HCT116 (cell line): Measurements from ENCODE around the gene MEGF6. TPM values are rescaled to one million over a fixed set of nuclear protein-coding genes. Genes with fewer than 3 reads are reported as not detected.

Experiments
- ATAC-seq: fragments of 200-7000 bp; cut with Tn5 transposase; 2 replicates; pipeline ENCODE4 v1.9.1; 2020; ENCODE audit warnings: mild to moderate bottlenecking, moderate library complexity
- BruUV-seq: library from RNA; stranded (reverse); fragments of 400-500 nt; replicated peaks from 2 replicates; lab custom pipeline; 2021; lab: Mats Ljungman, UMichigan
- CTCF ChIA-PET: fragments of 300-600 bp; sonication (Branson Sonifier 250); formaldehyde crosslinking; loops from one replicate; lab custom pipeline; 2021; ENCODE audit warnings: antibody characterized with exemption; lab: Charles Lee
- POLR2A ChIA-PET: fragments of 300-600, 350-600 bp; sonication (Branson Sonifier 250); formaldehyde crosslinking; loops from one replicate; lab custom pipeline; 2021; ENCODE audit warnings: antibody characterized with exemption; lab: Charles Lee
- RAD21 ChIA-PET, 2 experiments: fragments of 300-600 bp; sonication (Branson Sonifier 250); formaldehyde crosslinking; loops; one replicate each; lab custom pipeline; 2023; ENCODE audit warnings: low total read pairs in 2 of 2; ENCODE audit not compliant: uncharacterized antibody in 2 of 2, unreplicated experiment in 2 of 2, low non-redundant PET in 1 of 2; lab: Charles Lee
- DNase-seq: peaks from one replicate; pipeline ENCODE4 v3.0.0-alpha.2; 2010; ENCODE audit warnings: low read depth, low spot score
- H2AFZ ChIP-seq: fragments of 200-600 bp; shearing (Covaris generic), sonication (generic); 2 replicates; pipeline ENCODE4 v1.6.1; 2017; ENCODE audit warnings: low read depth, mixed run types, mixed read lengths, antibody characterized with exemption, low read length; ENCODE audit not compliant: poor library complexity, severe bottlenecking
- H3K27ac ChIP-seq: 2 replicates; pipeline ENCODE4 v1.5.1; 2012; ENCODE audit warnings: low read depth, low read length
- H3K27me3 ChIP-seq: fragments of 200-600 bp; sonication (generic); 2 replicates; pipeline ENCODE4 v1.6.1; 2016; ENCODE audit warnings: mixed run types, low read length, mixed read lengths; ENCODE audit not compliant: insufficient read depth
- H3K36me3 ChIP-seq, 2 experiments: fragments of 200-500 bp in 1 of 2; fragments of 200-600 bp in 1 of 2; sonication (Bioruptor generic) in 1 of 2; sonication (generic) in 1 of 2; 2 replicates each; pipeline versions ENCODE4 v1.5.1 to v1.6.1; 2014 to 2016; ENCODE audit warnings: low read length in 2 of 2, inconsistent platforms in 1 of 2, mixed read lengths in 1 of 2, mixed run types in 1 of 2; ENCODE audit not compliant: insufficient read depth in 2 of 2, control insufficient read depth in 1 of 2
- H3K4me1 ChIP-seq, 2 experiments: fragments of 200-600 bp in 1 of 2; sonication (generic) in 1 of 2; 2 replicates each; pipeline versions ENCODE4 v1.5.1 to v1.6.1; 2012 to 2017; ENCODE audit warnings: low read length in 2 of 2, inconsistent platforms in 1 of 2, mild to moderate bottlenecking in 1 of 2, mixed read lengths in 1 of 2, mixed run types in 1 of 2, moderate library complexity in 1 of 2; ENCODE audit not compliant: insufficient read depth in 2 of 2, control insufficient read depth in 1 of 2
- H3K4me2 ChIP-seq: fragments of 200-600 bp; sonication (generic); 2 replicates; pipeline ENCODE4 v1.6.1; 2017; ENCODE audit warnings: mixed run types, low read length, mixed read lengths
- H3K4me3 ChIP-seq, 2 experiments: fragments of 200-600 bp in 1 of 2; sonication (generic) in 1 of 2; replicated peaks in 1 of 2; 2 replicates each; pipeline ENCODE4 v1.5.1; 2011 to 2016; ENCODE audit warnings: low read length in 2 of 2, control low read depth in 1 of 2, low read depth in 1 of 2, mild to moderate bottlenecking in 1 of 2, mixed read lengths in 1 of 2, mixed run types in 1 of 2
- H3K79me2 ChIP-seq: fragments of 200-600 bp; sonication (generic); 2 replicates; pipeline ENCODE4 v1.6.1; 2017; ENCODE audit warnings: mild to moderate bottlenecking, mixed run types, low read length, moderate library complexity, mixed read lengths; ENCODE audit not compliant: insufficient read depth
- H3K9ac ChIP-seq: fragments of 200-600 bp; sonication (generic); 2 replicates; pipeline ENCODE4 v1.6.1; 2016; ENCODE audit warnings: low read length, mixed read lengths
- H3K9me2 ChIP-seq: fragments of 200-600 bp; sonication (generic), shearing (Covaris generic); 2 replicates; pipeline ENCODE4 v1.6.1; 2017; ENCODE audit warnings: mixed run types, mild to moderate bottlenecking, moderate library complexity; ENCODE audit not compliant: insufficient read depth
- H3K9me3 ChIP-seq, 2 experiments: fragments of 200-500 bp in 1 of 2; fragments of 200-600 bp in 1 of 2; sonication (Bioruptor generic) in 1 of 2; sonication (generic) in 1 of 2; 2 replicates each; pipeline ENCODE4 v1.6.1; 2014 to 2017; ENCODE audit warnings: low read length in 2 of 2, mixed read lengths in 2 of 2, inconsistent platforms in 1 of 2, low read depth in 1 of 2, mild to moderate bottlenecking in 1 of 2, mixed run types in 1 of 2, moderate library complexity in 1 of 2; ENCODE audit not compliant: control insufficient read depth in 1 of 2, insufficient read depth in 1 of 2
- H4K20me1 ChIP-seq: fragments of 200-600 bp; sonication (generic), shearing (Covaris generic); 2 replicates; pipeline ENCODE4 v1.6.1; 2017; ENCODE audit warnings: mixed run types, mild to moderate bottlenecking, moderate library complexity; ENCODE audit not compliant: insufficient read depth
- CTCF ChIP-seq, 3 experiments: fragments of 200-600 bp in 1 of 3; sonication (generic) in 1 of 3; IDR thresholded peaks in 2 of 3; conservative IDR thresholded peaks in 1 of 3; 2 replicates each; pipeline ENCODE4 v1.5.1; 2012 to 2017; ENCODE audit warnings: low read depth in 2 of 3, low read length in 2 of 3, antibody characterized with exemption in 1 of 3, borderline replicate concordance in 1 of 3, control low read depth in 1 of 3, mild to moderate bottlenecking in 1 of 3, mixed read lengths in 1 of 3, mixed run types in 1 of 3, moderate library complexity in 1 of 3; ENCODE audit not compliant: insufficient read depth in 1 of 3
- EGR1 ChIP-seq: IDR thresholded peaks from 2 replicates; pipeline ENCODE4 v1.6.1; 2012; ENCODE audit warnings: low read depth
- ELF1 ChIP-seq: IDR thresholded peaks from 2 replicates; pipeline ENCODE4 v1.6.1; 2012; ENCODE audit warnings: low read depth, borderline replicate concordance
- EZH2phosphoT487 ChIP-seq: fragments of 200-600 bp; IDR thresholded peaks from 2 replicates; pipeline ENCODE4 v1.6.1; 2018; ENCODE audit warnings: antibody characterized with exemption, borderline replicate concordance
- FOSL1 ChIP-seq: IDR thresholded peaks from 2 replicates; pipeline ENCODE4 v1.6.1; 2012; ENCODE audit warnings: low read depth
- JUND ChIP-seq: IDR thresholded peaks from 2 replicates; pipeline ENCODE4 v1.6.1; 2012
- POLR2A ChIP-seq: IDR thresholded peaks from 2 replicates; pipeline ENCODE4 v1.7.0; 2011; ENCODE audit warnings: borderline replicate concordance; ENCODE audit not compliant: insufficient read depth, insufficient read length; ENCODE audit errors: extremely low read depth
- RAD21 ChIP-seq: IDR thresholded peaks from 2 replicates; pipeline ENCODE4 v1.6.1; 2012; ENCODE audit warnings: low read depth, mild to moderate bottlenecking
- SIN3A ChIP-seq: IDR thresholded peaks from 2 replicates; pipeline ENCODE4 v1.6.1; 2012; ENCODE audit warnings: low read depth
- SP1 ChIP-seq: IDR thresholded peaks from 2 replicates; pipeline ENCODE4 v1.6.1; 2012; ENCODE audit warnings: low read depth
- SRF ChIP-seq: IDR thresholded peaks from 2 replicates; pipeline ENCODE4 v1.6.1; 2012; ENCODE audit warnings: low read depth
- TCF7L2 ChIP-seq: IDR thresholded peaks from 2 replicates; pipeline ENCODE4 v1.7.0; 2011; ENCODE audit warnings: borderline replicate concordance, inconsistent platforms; ENCODE audit not compliant: insufficient read depth, insufficient read length; ENCODE audit errors: extremely low read depth
- ZBTB33 ChIP-seq: IDR thresholded peaks from 2 replicates; pipeline ENCODE4 v1.6.1; 2011; ENCODE audit warnings: mild to moderate bottlenecking, low read length, moderate library complexity; ENCODE audit not compliant: insufficient replicate concordance; ENCODE audit errors: extremely low read depth
- intact Hi-C: fragments of 100-400 bp; cut with micrococcal nuclease; formaldehyde crosslinking; loops from 2 replicates; pipeline ENCODE4 v1.10.0; 2022
- total RNA-seq: library from RNA; stranded (reverse); gene quantifications from one replicate; pipeline ENCODE4 v1.2.1, GENCODE V29; 2021; ENCODE audit not compliant: unreplicated experiment

MEGF6 gene
- total RNA-seq, 1 experiment from 2014 or later = 47.6 TPM

- Histone ChIP-seq H3K27ac (peak overlapping the region; percentile 36; the same call in 1 of the 2 replicates), H3K4me3 (no peak overlapping the region), H2AFZ (no peak overlapping the region), H3K4me2 (no peak overlapping the region), H3K4me1 (peaks cover 12 to 29% of the 10 kb centered on the region in 2 experiments; a peak in 3 of 4 replicates), H4K20me1 (no peaks in the 10 kb centered on the region), H3K27me3 (no peaks in the 10 kb centered on the region), H3K79me2 (no peaks in the 10 kb centered on the region), H3K9me2 (no peaks in the 10 kb centered on the region), H3K36me3 (no peaks in the 10 kb centered on the region; a peak in 1 of 4 replicates), H3K9ac (0 out of 2 replicates have a peak overlapping the region, but pooled peaks have one; percentile 36), H3K9me3 (peaks cover 0 to 5% of the 10 kb centered on the region in 2 experiments; a peak in 1 of 4 replicates)
- ChIA-PET CTCF (interaction anchor here (3.5 kb wide), 1 partner anchor 30 kb away, joined by 29 read pairs; no protein-coding TSS in a partner anchor), RAD21 (no interaction called here), POLR2A (no interaction called here)
- TF ChIP-seq ELF1 (no peak), EGR1 (no peak), SRF (no peak), POLR2A (no peak), JUND (no peak), RAD21 (no peak), EZH2phosphoT487 (no peak), SP1 (no peak), SIN3A (no peak), FOSL1 (no peak), ZBTB33 (no peak), TCF7L2 (no peak), CTCF (IDR thresholded peaks at IDR 0.05 in 2 of 3, conservative IDR thresholded peaks at IDR 0.05 in 1 of 3; ENCODE audit: borderline replicate concordance in 1 of 3, insufficient read depth in 1 of 3, low read depth in 2 of 3, low read length in 2 of 3) (no peak)
- no TSS peak for BruUV-seq
- ATAC-seq (peak; percentile 1; the same call in 1 of the 2 replicates), DNase-seq (no peak)
- intact Hi-C loops = no loop called here
These were observed 127.9 kb downstream of the MEGF6 start for GRCh38 chr1:3483380-3483779.
